Measurements from ENCODE around the gene NLRP1.

The NLRP1 gene

GRCh38 chr17:5552841-5553240 lies 31.5 kb downstream of the NLRP1 start:
- DNase-seq, result no peak

GRCh38 chr17:5545051-5545987 lies 39.0 kb downstream of the NLRP1 start:
- no peak for DNase-seq

DNA sequence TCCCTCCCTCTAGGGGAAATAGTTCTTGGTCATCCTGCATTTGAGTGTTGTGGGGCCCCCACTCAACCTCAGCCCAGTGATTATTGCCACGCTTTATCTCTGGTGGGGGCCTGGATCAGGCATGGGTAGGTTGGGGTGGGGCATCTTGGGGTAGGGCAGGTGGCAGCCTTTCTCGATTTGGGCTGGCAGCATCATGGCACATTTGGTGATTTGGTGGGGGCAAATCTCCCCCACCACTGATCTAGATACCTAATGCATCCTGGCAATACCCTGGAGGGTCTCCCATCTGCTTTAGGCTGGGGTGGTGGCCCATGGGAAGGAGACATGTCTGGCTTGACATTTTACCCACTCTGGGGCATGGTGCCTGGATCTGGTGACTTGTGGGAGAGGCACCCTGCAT lies 40.2 kb downstream of the NLRP1 start:
- DNase-seq, result no peak

DNA sequence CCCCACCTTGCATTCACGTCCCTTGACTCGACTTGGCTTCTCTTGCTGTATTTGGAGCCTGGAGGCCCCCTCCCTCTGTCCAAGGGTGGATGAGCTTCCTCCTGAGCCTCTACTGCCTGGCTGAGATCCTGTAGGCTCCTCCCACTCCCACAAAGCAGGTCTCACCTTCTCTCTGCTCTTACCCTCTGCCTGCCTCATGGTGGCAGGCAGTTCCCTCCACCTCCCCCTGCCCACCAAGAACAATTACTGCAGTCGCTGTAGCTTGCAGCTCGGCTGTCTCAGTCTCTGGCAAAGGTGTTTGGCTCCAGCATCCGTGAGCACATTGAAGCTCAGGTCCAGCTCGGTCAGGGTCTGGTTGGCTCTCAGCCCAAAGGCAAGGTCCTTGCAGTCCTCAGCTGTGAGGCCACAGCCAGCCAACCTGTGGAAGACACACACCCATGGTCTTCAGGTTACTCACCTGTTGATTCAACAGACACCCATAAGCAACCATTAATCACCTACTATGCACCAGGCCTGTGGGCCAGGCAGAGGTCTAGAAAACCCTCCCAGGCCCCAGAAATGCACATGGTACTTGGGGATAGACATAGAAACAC lies 42.6 kb downstream of the NLRP1 start:
- no peak for DNase-seq

- DNase-seq, result no peak
Observed at GRCh38 chr17:5540321-5540720, 44.0 kb downstream of the NLRP1 start.

GRCh38 chr17:5539286-5539685 lies 45.0 kb downstream of the NLRP1 start:
- DNase-seq, result no peak

- no peak for DNase-seq
Observed at GRCh38 chr17:5536866-5537650, 47.3 kb downstream of the NLRP1 start.

GRCh38 chr17:5535436-5535835 lies 48.9 kb downstream of the NLRP1 start:
- no peak for DNase-seq

GRCh38 chr17:5533486-5534315 lies 50.6 kb downstream of the NLRP1 start:
- DNase-seq, result no peak

DNA sequence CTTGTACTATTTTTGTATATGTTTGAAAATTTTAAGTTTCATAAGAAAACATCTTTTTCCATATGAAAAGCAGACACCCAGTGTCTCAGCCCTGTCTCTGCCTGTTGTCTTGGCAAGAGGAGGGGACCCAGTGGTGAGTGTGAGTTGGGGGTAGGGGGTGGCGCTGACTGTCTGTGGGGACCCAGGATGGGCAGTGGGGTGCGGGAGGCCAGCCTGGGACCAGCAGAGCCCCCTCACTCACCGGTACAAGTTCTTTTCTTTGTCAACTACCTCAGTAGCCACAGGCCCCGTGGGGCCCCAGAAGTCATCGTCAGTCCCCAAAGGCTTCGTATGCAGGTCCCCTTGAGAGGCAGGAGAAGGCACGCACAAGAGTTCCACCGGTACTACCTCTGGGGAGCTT lies 51.7 kb downstream of the NLRP1 start:
- DNase-seq, result no peak

DNA sequence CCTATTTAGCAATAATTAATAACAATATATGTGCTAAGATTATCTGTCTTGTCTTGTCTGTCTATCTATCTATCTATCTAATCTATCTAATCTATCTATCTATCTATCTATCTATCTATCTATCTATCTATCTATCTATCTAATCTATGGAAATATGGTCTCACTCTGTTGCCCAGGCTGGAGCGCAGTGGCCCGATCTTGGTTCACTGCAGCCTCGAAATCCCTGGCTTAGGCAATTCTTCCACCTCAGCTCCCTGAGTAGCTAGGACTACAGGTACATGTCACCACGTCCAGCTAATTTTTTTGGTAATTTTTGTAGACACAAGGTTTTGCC lies 53.3 kb downstream of the NLRP1 start:
- no peak for DNase-seq

DNA sequence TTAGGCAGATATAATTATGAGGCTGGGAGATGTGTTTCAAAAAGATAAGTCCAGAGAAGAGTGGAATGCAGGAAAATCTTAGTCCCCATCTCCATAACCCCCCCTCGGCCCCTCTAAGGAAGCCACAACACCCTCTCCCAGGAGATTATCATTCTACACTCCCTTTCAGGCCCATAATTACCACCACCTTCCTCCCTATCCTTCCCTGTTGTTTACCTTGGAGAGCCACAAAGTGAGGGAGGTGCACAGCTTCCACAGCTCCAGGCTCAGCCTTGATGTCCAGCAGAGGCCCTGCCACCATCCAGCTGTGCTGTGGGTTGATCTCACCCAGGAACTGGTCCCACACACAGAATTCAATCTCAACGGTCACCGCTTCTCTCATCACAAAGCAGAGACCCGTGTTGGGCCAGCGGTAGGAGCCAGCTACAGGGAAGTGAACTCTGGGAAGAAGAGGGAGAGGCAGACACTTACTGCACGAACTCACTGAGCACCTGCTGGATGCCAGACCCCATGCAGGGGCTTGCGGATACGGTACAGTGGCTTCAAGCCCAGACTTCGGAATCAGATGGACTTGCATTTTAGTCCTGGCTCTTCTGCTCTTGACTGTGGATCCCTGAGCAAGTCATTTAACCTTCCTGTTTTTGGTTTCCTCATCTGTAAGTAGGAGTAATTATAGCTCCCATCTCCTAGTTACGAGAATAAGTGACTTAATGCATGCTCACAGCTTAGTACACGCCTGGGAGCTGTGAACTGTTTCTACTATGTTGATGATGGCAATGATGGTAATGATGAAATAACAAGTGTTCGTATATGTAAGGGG lies 53.8 kb downstream of the NLRP1 start:
- no peak for DNase-seq

DNA sequence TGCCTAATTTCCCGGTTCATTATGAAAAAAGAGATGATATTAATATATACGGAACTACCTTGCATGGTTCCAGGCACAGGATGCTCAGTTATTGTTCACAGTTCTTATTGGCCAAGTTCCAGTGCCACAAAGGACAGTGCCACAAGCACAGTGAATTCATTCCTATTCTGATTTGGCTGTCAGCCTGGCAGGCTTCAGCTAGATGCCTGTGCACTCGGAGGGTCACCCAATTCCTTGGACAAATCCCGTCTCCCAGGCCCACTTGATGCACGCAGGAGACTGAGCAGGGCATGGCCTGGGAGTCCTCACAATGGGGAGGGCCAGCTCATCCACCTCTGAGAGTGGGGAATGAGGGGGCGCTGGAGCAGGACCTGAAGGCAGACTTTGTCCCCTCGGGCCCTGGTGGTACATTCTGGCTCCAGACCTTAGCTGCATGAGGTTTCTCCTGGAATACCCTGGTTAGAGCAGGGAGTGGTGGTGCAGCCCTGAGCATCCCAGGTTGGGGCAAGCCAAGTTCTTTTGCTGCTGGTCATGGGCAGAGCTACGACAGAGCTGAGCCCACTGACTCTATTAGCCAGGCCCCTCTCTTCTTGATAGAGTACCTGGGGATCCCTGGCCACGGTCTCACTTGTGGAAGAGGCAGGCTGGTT lies 56.6 kb downstream of the NLRP1 start:
- DNase-seq, result no peak

DNA sequence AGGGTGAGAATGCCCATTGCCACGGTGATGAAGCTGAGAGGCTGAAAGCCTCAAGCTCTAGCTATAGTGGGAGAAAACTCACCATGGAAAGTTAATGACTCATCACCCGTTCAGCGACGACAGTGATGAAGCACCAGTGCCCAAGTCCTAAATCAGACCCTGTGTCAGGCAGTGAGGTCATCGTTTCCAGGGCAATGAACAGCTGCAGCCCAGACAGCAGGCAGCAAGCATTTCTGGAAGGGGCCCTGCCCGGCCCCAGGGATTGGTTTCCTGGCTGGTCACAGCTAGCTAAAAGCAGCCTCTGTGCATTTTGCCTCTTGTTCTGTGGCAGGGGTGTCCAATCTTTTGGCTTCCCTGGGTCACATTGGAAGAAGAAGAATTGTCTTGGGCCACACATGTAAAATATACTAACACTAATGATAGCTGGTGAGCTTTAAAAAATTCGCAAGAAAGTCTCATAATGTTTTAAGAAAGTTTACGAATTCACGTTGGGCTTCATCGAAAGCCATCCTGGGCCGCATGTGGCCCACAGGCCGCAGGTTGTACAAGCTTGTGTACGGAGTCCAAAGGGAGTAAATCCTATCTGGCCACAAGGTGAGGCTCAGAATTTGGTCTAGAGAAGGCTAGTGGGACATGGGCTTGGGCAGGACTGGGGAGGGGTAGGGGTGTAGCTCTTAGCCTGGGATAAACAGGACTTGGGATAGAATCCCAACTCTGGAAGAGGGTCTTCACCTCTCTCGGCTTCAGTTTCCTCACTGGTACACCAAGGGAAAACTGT lies 57.3 kb downstream of the NLRP1 start:
- DNase-seq, result peak; percentile 35 to 41

DNA sequence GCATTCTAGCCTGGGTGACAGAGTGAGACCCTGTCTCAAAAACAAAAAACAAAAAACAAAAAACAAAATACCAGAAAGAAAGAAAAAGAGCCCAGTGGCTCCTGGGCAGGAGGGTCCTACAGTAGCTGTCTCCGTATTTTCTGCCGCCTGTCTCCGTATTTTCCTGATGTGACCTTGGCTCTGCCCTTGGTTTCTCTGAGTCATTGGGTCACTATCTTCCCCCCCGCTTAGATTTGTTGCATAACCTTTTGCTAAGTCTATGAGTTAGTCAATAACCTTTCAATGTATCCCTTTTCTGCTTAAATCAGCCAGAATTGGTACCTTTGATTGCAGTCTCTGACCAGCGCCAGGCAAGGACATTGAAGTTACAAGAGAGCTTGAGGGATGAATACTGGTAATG lies 61.1 kb downstream of the NLRP1 start:
- DNase-seq, result no peak

- no peak for DNase-seq
Observed at GRCh38 chr17:5522476-5522875, 61.8 kb downstream of the NLRP1 start.

DNA sequence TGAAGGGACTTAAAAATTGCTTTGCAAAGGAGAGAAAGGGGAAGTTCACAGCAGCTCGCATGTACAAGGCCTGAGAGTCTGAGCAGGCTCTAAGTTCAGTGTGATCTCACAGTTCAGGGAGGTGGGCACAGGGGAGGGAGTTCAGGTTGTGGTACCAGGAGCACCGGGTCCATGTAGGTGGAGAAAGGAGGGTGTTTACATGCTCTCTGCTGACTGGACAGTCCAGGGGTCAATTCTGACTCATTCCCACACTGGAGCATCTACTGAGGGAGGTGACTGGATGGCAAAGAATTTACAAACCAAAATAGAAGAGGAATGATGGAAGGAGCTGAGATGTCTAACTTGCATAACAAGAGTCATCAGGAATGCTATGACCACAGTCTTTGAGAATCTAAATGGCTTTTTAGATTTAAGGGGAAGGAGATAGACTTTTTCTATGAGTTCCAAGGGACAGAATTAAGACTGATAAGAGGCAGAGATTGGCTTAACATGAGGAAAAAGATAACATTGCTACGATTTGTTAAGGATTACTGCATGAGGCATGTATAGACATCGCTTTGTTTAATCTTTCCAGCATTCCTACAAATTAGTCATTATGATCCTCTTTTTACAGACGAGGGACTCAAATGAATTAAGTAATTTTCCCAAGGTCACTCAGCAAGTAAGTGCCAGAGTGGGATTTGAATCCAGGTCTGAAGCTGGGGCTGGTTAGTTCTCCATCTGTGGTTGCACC lies 68.1 kb downstream of the NLRP1 start:
- DNase-seq, result no peak

DNA sequence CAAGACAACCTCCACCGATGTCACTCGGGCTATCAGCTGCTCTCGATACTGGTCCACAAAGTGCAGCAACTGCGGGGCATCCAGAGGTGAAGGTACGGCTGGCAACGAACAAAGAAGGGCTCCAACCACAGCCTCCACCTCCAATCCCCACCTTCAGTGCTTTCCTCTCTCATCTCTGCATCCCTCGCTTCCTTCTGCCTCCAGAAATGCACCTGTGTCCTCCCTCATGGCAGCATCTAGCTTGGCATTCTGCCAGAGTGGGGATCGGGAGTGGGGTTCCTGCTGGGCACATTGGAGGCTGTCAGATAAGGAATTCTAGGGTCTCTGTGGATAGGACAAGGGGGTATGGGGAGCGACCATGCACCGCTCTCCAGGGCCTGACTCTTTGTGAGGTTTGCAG lies 69.3 kb downstream of the NLRP1 start:
- no peak for DNase-seq

GRCh38 chr17:5513628-5514027 lies 70.7 kb downstream of the NLRP1 start:
- no peak for DNase-seq
